DND-41 (cell line): ENCODE data around the gene SLC24A4.

Source experiments
- EZH2 ChIP-seq: IDR thresholded peaks from 3 replicates; pipeline ENCODE4 v1.6.1; 2012; ENCODE audit warnings: borderline replicate concordance, low read depth, mild to moderate bottlenecking, moderate library complexity, low read length, inconsistent platforms; ENCODE audit not compliant: severe bottlenecking
- TF ChIP-seq, protein P1 (sequence below): IDR thresholded peaks from 2 replicates; pipeline ENCODE4 v1.5.1; 2012; ENCODE audit warnings: borderline replicate concordance, low read length, moderate library complexity, mild to moderate bottlenecking; ENCODE audit not compliant: poor library complexity, severe bottlenecking; ENCODE audit errors: extremely low read depth

DNA sequence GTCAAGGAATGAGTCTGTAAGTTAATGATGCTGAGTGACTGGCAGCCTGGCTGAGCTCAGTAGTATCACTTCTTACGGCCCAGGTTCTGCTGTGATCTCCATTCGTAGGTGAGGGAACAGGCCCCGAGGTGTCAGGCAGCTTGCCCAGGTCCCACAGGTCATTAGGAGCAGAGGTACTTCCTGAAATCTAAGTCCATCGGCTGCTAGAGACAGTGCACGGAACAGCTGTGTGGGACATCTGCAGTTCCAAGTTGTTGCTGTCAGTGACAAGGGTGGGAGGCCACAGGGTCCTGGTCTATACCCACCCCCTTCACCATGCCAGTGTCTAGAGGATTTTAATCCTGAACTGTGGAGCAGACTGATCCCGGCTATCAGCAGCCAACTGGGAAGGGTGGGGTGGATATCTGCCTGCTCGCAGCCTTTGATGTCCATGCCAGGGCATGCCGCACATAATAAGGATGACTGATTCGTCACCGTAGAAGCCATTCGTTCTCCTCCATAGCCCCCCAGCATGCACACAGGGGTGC lies 108.3 kb downstream of the SLC24A4 start:
- TF ChIP-seq, protein P1, sequence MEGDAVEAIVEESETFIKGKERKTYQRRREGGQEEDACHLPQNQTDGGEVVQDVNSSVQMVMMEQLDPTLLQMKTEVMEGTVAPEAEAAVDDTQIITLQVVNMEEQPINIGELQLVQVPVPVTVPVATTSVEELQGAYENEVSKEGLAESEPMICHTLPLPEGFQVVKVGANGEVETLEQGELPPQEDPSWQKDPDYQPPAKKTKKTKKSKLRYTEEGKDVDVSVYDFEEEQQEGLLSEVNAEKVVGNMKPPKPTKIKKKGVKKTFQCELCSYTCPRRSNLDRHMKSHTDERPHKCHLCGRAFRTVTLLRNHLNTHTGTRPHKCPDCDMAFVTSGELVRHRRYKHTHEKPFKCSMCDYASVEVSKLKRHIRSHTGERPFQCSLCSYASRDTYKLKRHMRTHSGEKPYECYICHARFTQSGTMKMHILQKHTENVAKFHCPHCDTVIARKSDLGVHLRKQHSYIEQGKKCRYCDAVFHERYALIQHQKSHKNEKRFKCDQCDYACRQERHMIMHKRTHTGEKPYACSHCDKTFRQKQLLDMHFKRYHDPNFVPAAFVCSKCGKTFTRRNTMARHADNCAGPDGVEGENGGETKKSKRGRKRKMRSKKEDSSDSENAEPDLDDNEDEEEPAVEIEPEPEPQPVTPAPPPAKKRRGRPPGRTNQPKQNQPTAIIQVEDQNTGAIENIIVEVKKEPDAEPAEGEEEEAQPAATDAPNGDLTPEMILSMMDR: no peak
- no peak for TF ChIP-seq EZH2
